Vagina (tissue), 2 donors: Measurements from ENCODE around the gene SLC35D1. TPM values are rescaled to one million over a fixed set of nuclear protein-coding genes. Genes with fewer than 3 reads are reported as not detected.

Experiments
- DNase-seq, 2 donors: peaks; one replicate each; pipeline ENCODE4 v3.0.0-alpha.2; 2017; ENCODE audit errors: extremely low spot score in 2 of 2
- H3K27ac ChIP-seq: fragments of 200-600 bp; sonication (generic); one replicate; pipeline ENCODE4 v1.5.1; 2019
- H3K27me3 ChIP-seq: fragments of 200-600 bp; sonication (generic); one replicate; pipeline ENCODE4 v1.5.1; 2019
- H3K36me3 ChIP-seq, 2 donors: fragments of 200-600 bp; sonication (generic); one replicate each; pipeline ENCODE4 v1.5.1; 2017 to 2019
- H3K4me1 ChIP-seq: fragments of 200-600 bp; sonication (generic); one replicate; pipeline ENCODE4 v1.5.1; 2019
- H3K4me3 ChIP-seq, 2 donors: fragments of 200-600 bp; sonication (generic); 1 replicate in 1 of 2; 2 replicates in 1 of 2; pipeline ENCODE4 v1.5.1; 2016 to 2019
- H3K9me3 ChIP-seq: fragments of 200-600 bp; sonication (generic); one replicate; pipeline ENCODE4 v1.5.1; 2019
- POLR2A ChIP-seq, 2 donors: fragments of 450-650 bp; IDR thresholded peaks; one replicate each; pipeline ENCODE4 v1.6.1; 2017; ENCODE audit warnings: antibody characterized with exemption in 2 of 2, mild to moderate bottlenecking in 2 of 2, moderate library complexity in 2 of 2
- POLR2AphosphoS5 ChIP-seq, 2 donors: sonication (generic); formaldehyde crosslinking; IDR thresholded peaks; one replicate each; pipeline ENCODE4 v1.9.0; 2017; ENCODE audit warnings: antibody characterized with exemption in 2 of 2, mild to moderate bottlenecking in 2 of 2, low read depth in 1 of 2; ENCODE audit not compliant: insufficient read depth in 1 of 2
- intact Hi-C: fragments of 100-400 bp; cut with DNase I; formaldehyde crosslinking; loops from one replicate; pipeline ENCODE4 v1.15.1; 2023
- total RNA-seq: library from RNA; depleted of rRNA; stranded (reverse); fragments of >200 nt; gene quantifications from one replicate; pipeline ENCODE4 v1.2.3, GENCODE V29; 2016
- TF ChIP-seq, protein P1 (sequence below), 3 experiments: fragments of 450-650 bp in 2 of 3; fragments of 200-600 bp in 1 of 3; sonication (generic) in 1 of 3; IDR thresholded peaks; one replicate each; pipeline ENCODE4 v1.5.1; 2017 to 2019; ENCODE audit warnings: antibody characterized with exemption in 3 of 3, mild to moderate bottlenecking in 2 of 3, moderate library complexity in 2 of 3

The SLC35D1 gene
- total RNA-seq, 1 donor from 2014 or later = 13.3 TPM

DNA sequence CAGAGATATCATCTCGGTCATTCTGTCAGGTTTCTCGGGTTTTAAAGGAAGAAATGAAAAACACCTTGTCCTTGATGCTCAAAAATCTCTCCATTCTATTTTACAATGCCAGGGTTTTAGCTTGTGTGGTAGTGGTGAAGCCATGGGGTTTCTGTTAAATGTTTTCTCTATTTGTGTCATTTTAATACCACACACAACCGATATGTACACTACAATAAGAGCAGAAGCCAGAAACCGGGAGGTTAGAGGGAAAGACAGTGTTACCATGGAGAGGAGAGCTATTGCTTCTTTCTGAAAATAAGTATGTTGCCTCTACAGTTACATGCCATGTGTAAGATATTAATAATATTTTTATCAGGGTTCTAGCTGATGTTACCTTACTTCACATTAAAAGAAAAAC lies 2.8 kb downstream of the SLC35D1 start:
- H3K27ac ChIP-seq = peak overlapping the region; percentile 96

GRCh38 chr1:67044631-67045270 lies 9.2 kb downstream of the SLC35D1 start:
- Histone ChIP-seq H3K4me3 (no peak overlapping the region), H3K9me3 (no peaks in the 10 kb centered on the region), H3K4me1 (peaks cover 43% of the 10 kb centered on the region), H3K27me3 (no peaks in the 10 kb centered on the region), H3K27ac (peak overlapping the region; percentile 15), H3K36me3 (peaks cover 0 to 72% of the 10 kb centered on the region in 2 donors)
- DNase-seq = no peak
- TF ChIP-seq POLR2AphosphoS5 (IDR thresholded peaks at IDR 0.05; ENCODE audit: insufficient read depth in 1 of 2, low read depth in 1 of 2) (no peak), POLR2A (IDR thresholded peaks at IDR 0.05) (no peak)
- TF ChIP-seq, protein P1, sequence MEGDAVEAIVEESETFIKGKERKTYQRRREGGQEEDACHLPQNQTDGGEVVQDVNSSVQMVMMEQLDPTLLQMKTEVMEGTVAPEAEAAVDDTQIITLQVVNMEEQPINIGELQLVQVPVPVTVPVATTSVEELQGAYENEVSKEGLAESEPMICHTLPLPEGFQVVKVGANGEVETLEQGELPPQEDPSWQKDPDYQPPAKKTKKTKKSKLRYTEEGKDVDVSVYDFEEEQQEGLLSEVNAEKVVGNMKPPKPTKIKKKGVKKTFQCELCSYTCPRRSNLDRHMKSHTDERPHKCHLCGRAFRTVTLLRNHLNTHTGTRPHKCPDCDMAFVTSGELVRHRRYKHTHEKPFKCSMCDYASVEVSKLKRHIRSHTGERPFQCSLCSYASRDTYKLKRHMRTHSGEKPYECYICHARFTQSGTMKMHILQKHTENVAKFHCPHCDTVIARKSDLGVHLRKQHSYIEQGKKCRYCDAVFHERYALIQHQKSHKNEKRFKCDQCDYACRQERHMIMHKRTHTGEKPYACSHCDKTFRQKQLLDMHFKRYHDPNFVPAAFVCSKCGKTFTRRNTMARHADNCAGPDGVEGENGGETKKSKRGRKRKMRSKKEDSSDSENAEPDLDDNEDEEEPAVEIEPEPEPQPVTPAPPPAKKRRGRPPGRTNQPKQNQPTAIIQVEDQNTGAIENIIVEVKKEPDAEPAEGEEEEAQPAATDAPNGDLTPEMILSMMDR (IDR thresholded peaks at IDR 0.05) = no peak
- intact Hi-C loops = no loop called here

More for the DNA sequence above, 2.8 kb downstream of the SLC35D1 start:
- Histone ChIP-seq H3K4me1 (peaks cover 54% of the 10 kb centered on the region), H3K4me3 (no peak overlapping the region), H3K36me3 (peaks cover 0 to 35% of the 10 kb centered on the region in 2 donors), H3K27me3 (no peaks in the 10 kb centered on the region), H3K9me3 (no peaks in the 10 kb centered on the region)
- no peak for DNase-seq
- no peak for TF ChIP-seq POLR2A (IDR thresholded peaks at IDR 0.05)
- TF ChIP-seq, protein P1 (IDR thresholded peaks at IDR 0.05) = no peak
- TF ChIP-seq POLR2AphosphoS5 (IDR thresholded peaks at IDR 0.05; ENCODE audit: insufficient read depth in 1 of 2, low read depth in 1 of 2) = no peak
- intact Hi-C loops = no loop called here

- Histone ChIP-seq H3K36me3 (peaks cover 0 to 66% of the 10 kb centered on the region in 2 donors), H3K4me3 (no peak overlapping the region), H3K9me3 (no peaks in the 10 kb centered on the region), H3K27ac (peak overlapping the region; percentile 69), H3K27me3 (no peaks in the 10 kb centered on the region), H3K4me1 (peaks cover 34% of the 10 kb centered on the region)
- no peak for DNase-seq
- intact Hi-C loops = no loop called here
- TF ChIP-seq, protein P1 (IDR thresholded peaks at IDR 0.05) = no peak
- no peak for TF ChIP-seq POLR2AphosphoS5 (IDR thresholded peaks at IDR 0.05; ENCODE audit: insufficient read depth in 1 of 2, low read depth in 1 of 2)
- TF ChIP-seq POLR2A (IDR thresholded peaks at IDR 0.05) = no peak
Observed at GRCh38 chr1:67043366-67043765, 10.6 kb downstream of the SLC35D1 start.

- no peaks in the 10 kb centered on the region for H3K27me3 ChIP-seq
- intact Hi-C loops = no loop called here
- H3K9me3 ChIP-seq = no peaks in the 10 kb centered on the region
- no peak for DNase-seq
- peaks cover 0 to 66% of the 10 kb centered on the region in 2 donors for H3K36me3 ChIP-seq
- peaks cover 25% of the 10 kb centered on the region for H3K4me1 ChIP-seq
- H3K4me3 ChIP-seq = peak overlapping the region in 1 of 2 donors; percentile 3
- H3K27ac ChIP-seq = peak overlapping the region; percentile 69
- TF ChIP-seq POLR2AphosphoS5 (IDR thresholded peaks at IDR 0.05; ENCODE audit: insufficient read depth in 1 of 2, low read depth in 1 of 2) = peak in 1 of 2 donors; percentile 61
- TF ChIP-seq, protein P1 (IDR thresholded peaks at IDR 0.05) = no peak
Observed at GRCh38 chr1:67041841-67042503, 12.0 kb downstream of the SLC35D1 start.

DNA sequence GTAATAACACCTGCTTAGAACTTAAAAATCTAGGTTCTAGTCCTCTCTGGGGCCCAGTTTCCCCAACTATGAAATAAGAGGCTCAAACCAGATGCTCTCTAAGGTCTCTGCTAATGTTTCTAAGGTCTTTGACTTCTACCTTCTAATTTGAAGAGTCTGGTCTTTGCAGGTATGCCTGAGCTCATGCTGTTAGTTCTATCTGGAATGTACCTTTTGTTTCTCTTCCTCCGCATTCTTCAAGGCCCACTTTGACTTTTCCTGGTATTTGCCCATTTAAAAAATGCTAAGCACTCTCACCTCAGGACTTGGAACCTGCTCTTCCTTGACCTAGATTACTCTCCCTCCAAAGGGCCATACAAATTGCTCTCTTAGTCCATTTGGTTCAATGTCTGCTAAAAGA lies 13.5 kb downstream of the SLC35D1 start:
- intact Hi-C loops = no loop called here
- Histone ChIP-seq H3K36me3 (peaks cover 0 to 61% of the 10 kb centered on the region in 2 donors), H3K4me3 (no peak overlapping the region), H3K27me3 (no peaks in the 10 kb centered on the region), H3K4me1 (peaks cover 25% of the 10 kb centered on the region), H3K9me3 (no peaks in the 10 kb centered on the region), H3K27ac (no peak overlapping the region)
- no peak for DNase-seq
- TF ChIP-seq, protein P1 (IDR thresholded peaks at IDR 0.05) = no peak
